HG03521 (cell line): Measurements from ENCODE around the gene ANKAR.
"Not testable (repeated sequence)": the region's sequence is repeated elsewhere in the genome, so short reads cannot be mapped to it uniquely, and the experiment has no call there.

Experiments used
- ATAC-seq: cut with Tn5 transposase; IDR thresholded peaks from one replicate; pipeline ENCODE4 v1.9.1; 2021; ENCODE audit warnings: mild to moderate bottlenecking, moderate library complexity; ENCODE audit not compliant: unreplicated experiment

The ANKAR gene

DNA sequence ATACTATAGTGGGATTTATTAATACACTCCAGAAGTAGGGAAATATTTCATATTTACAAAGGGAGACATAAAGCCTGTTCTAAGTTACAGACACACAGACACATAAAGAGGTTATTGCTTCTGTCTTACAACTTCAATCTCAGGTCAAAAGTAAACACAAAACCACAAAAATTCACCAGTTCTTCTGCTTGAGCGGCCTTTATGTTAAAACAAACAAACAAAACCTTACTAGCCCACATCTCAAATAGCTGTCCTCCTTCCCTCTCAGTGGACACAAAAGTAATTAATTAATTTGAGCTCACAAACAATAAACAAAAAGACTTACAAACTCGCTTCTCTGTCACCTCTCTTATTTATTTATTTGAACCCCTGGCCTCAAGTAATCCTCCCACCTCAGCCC, 14.7 kb upstream of the ANKAR start:
- no peak for ATAC-seq

DNA sequence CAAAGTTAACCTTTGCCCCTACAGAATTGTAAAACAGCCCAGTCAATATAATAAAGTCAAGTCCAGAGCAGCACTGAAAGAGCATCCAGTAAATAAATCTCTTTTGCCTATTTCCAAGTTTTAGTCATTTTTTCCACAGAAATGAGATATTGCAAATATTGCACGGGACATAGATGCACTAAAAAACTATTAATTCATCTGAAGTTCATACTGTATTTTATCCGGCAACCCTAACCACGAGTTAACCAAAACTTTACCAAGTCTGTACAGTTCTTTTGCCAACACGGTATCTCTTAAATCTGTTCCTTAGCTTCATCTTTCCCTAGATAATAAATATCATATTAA, 13.7 kb upstream of the ANKAR start:
- no peak for ATAC-seq

DNA sequence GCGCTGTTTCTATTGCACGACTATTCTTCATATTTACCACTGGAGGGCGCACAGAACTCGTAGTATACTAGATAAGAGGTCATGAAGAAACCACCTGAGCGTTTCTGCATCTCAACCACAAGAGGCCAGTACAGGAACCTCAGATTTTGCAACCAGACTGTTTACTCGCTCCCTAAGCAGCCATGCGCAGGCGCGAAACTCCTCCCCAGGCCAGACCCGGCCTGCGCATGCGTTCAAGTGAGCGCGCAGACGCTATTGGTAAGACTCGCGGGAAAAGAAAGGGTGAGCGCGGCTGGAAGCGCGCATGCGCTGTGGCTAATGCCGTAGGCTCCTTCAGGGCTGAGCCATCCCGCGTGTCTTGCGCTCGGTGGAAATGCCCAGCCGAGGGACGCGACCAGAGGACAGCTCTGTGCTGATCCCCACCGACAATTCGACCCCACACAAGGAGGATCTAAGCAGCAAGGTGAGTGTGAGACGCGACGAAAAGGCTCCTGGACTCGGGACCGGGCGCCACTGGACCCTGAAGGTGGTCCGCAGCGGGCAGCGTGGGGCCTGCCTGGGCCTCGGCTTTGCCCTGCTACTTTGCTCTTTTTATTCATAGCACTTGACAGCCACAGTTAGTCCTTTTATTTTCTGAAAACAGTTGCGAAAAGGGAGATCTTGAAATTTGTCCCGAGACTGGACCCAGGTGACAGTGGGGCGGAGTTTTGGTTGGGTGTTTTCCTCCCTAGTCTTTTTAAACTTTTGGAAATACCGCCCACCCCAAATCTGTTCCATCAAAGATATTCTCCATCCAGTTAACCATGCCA, 13.1 kb upstream of the ANKAR start, which contains the start of gene ASNSD1:
ASNSD1 (plus strand) TSS at position 312 of the 809 bp plus-strand sequence. CDS start 4,674 bp downstream, outside the sequence.
- peak; percentile 95 for ATAC-seq

DNA sequence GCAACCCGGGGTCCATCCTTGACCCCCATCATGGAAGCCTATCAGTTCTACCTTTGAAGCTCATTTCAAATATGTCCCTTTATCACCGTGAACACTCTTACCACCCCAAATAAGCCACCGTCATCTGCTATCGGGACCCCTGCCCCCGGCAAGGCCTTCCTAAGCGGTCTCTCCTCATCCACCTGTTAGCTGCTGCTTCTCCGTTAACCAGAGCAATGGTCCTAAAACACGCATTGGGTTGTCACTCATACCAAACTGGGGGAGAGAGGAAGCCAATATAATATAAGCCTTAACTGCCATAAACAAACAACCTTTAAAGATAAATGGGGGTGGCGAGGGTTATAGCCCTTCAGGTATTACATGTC, 12.5 kb upstream of the ANKAR start:
- ATAC-seq: no peak

DNA sequence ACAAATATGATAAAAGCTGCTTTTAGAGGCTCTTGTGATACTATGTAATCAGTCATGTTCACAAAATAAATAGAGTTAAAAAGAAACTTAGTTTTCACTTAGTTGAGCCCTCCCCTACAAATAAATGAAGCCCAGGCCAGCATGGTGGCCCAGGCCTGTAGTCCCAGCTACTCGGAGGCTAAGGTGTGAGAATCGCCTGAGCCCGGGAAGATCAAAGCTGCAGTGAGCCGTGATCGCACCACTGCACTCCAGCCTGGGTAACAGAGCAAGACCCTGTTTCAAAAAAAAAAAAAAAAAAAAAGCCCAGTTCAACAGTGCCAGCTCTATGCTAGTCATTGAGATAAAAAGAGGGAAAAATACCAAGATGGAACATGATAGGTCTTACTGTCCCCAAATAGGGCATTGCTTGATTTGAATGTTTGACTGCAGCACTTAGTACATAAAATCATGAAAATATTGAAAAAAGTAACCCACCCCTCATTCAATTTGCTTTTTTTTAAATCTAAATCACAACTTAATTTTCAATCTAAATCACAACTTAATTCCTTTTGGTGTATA, 11.7 kb upstream of the ANKAR start:
- no peak for ATAC-seq

DNA sequence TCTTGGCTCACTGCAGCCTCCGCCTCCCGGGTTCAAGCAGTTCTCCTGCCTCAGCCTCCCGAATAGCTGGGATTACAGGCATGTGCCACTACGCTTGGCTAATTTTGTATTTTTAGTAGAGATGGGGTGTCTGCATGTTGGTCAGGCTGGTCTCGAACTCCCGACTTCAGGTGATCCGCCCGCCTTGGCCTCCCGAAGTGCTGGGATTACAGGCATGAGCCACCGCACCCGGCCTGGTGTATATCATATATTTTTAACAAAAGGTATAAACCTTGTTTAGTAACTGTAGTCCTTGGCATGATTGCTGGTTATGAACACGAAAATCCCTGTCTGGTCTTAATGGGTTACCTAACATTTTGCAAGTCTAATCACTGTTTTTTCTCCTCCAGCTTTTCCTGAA, 11.2 kb upstream of the ANKAR start:
- not testable (repeated sequence) for ATAC-seq

DNA sequence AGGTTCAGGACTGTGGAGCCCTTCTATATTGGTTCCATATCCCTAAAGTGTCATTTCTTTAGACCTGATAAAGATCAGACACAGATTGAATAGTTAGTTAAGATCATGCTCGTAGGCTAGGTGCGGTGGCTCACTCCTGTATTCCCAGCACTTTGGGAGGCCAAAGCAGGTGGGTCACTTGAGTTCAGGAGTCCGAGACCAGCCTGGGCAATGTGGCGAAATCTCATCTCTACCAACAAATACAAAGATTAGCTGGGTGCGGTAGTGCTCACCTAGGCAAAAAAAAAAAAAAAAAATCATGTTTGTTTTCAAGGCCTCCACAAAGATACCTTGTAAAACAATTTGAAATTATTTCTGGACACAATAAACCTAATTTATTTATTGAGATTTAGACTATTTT, 4.6 kb upstream of the ANKAR start:
- ATAC-seq: no peak

DNA sequence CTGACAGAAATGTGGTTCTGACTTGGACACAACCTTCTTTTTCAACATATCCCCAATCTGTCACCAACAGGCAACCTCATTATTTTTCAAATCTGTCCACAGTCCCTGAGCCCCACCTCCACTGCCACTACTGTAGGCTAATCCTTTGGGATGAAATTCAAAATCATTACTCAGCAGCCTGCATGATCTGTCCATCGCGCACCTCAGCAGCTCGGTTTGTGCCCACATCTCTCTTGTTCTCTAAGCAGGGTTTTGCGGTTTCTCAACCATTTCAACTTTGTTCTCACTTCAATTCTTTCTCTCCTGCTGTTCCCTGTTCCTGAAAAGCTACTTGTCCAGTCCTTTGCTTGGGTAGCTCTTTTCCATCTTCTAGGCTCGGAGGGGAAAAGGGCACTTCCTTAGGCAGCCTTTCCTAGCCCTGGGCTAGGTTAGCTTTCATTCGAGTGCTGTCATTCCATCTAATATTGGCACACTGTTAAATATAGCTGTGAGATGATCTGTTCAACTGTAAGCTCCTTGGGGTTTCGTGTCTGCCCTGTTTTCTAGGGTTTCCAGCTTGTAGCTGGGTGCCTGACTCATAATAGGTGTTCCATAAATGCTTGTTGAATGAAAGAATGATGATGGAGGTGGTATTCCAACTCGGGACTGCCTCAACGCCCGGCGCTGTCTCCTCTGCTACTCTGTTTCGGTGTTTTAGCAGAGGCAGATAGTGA, 653 bp upstream of the ANKAR start:
- peak; percentile 3 for ATAC-seq

DNA sequence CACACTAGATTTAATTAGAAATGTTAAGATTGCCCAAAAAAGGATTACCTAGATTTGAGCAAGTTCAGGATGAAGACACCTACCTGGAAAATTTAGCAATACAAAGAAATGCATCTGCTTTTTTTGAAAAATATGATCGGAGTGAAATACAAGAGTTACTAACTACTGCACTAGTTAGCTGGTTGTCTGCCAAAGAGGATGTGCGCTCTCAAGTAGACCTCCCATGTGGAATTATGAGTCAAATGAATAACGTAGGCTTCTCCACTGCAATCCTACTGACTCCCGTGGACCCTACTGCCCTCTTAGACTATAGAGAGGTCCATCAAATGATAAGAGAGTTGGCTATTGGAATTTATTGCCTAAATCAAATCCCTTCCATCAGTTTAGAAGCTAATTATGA, 2.0 kb downstream of the ANKAR start:
- no peak for ATAC-seq

DNA sequence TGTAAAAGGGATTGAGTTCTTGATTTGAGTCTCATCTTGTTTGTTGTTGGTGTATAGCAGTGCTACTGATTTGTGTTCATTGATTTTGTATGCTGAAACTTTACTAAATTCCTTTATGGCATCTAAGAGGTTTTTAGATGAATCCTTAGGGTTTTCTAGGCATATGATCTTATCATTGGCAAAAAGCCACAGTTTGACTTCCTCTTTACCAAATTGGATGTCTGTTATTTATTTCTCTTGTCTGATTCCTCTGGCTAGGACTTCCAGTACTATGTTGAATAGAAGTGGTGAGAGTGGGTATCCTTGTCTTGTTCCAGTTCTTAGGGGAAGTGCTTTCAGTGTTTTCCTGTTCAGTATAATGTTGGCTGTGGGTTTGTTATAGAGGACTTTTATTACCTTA, 4.8 kb downstream of the ANKAR start:
- ATAC-seq: no peak

DNA sequence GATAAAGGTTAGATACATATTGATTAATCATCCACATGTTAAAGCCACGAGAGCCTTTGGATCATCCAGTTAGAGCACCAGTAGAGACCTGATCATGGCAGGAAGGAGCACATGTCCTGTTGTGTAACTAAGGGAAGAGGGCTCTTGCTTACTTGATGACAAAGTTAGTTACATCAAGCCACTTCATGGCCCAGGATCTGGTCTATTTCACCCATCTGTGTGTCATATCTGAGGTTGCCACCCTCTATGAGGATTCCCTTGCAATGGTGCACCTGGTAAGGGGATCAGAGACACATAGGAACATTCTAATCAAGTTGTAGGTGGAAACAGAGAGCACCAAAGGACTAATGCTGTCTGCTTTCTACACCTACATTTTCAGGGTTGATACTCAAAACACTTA, 6.7 kb downstream of the ANKAR start:
- no peak for ATAC-seq

DNA sequence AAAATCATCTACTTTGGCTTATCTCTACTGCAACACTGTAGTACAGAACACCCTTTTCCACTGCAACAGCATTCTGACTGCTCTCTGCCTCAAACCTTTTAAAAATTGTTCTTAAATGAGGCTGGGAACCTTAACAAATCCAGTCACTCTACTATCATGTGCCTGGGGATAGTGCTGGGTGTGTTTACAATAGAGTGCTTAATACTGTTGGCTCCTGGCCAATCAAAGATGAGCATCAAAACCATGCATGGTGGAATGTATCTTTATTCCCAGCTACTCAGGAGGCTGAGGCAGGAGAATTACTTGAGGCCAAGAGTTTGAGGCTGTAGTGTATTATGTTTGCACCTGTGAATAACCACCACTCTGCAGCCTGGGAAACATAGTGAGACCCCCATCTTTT, 7.4 kb downstream of the ANKAR start:
- no peak for ATAC-seq

DNA sequence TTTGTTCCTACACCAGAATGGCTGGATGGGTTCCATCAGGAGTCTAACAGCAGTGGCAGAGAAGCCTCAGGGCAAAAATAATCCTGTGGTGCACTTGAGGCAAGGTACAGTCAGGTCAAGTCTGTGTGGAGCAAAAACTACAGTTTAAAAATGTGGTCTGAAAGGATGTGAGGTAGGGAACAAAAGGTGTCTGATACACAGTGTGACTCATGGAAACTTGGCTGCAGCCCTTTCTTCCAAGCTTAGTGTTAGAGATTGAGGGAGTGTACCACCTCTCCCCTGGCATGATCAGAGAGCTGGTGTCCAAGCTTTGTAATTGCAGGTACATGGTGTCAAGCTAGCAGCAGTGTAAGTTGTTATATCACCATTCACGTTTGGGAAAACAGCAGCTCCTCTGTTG, 8.9 kb downstream of the ANKAR start:
- ATAC-seq: no peak

DNA sequence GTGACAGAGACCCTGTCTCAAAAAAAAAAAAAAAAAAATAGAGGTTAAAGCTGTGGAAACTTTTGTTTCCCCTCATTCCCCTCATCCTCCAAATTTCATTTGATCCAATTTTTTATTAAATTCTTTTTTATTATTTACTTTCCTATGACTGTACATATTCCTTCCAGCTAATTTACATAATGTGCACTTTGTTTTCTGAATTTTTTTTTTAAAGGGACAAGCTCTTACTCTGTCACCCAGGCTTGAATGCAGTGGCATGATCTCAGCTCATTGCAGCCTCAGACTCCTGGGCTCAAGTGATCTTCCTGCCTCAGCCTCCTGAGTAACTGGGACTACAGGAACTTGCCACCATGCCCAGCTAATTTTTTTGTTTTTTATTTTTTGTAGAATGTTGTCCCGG, 10.3 kb downstream of the ANKAR start:
- ATAC-seq: no peak

DNA sequence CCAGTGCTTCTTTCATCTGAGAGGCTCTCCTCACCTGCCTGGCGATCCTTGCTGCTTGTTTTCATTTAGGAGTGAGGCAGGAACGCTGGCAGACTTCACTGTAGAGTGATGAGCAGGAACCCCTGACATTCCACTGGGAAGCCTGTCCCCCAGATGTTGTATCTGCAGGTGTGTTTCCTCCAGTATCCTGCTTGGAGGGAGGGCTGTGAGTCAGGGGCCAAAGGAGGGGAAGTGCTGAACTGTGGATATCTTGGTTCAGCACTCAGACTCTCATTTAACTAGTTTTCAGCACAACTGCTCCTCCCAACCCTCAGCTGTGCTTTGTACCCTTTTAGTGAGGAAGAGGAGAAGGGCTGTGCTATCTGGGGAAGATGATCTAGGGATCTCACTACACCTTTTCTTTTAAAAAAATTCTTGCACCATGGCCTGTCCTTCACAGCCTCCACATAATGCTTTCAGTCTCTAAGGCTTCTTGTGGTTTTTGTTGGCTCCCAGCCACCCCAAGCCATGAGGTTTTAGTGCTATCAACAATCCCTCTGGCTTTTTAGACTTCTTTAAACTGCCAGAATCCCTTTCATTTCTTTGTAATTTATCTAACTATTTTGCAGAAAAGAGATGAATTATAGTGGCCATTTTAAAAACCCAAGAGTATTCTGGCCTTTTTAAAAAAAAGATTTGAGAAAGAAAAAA, 11.2 kb downstream of the ANKAR start:
- ATAC-seq: no peak

DNA sequence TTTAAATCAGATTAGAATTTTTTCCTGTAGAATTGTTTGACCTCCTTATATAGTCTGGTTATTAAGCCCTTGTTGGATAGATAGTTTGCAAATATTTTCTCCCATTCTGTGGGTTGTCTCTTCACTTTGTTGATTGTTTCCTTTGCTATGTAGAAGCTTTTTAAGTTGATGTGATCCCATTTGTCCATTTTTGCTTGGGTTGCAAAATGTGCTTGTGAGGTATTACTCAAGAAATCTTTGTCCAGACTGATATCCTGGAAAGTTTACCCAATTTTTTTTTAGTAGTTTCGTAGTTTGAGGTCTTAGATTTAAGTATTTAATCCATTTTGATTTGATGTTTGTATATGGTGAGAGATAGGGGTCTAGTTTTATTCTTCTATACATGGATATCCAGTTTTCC, 13.3 kb downstream of the ANKAR start:
- not testable (repeated sequence) for ATAC-seq

DNA sequence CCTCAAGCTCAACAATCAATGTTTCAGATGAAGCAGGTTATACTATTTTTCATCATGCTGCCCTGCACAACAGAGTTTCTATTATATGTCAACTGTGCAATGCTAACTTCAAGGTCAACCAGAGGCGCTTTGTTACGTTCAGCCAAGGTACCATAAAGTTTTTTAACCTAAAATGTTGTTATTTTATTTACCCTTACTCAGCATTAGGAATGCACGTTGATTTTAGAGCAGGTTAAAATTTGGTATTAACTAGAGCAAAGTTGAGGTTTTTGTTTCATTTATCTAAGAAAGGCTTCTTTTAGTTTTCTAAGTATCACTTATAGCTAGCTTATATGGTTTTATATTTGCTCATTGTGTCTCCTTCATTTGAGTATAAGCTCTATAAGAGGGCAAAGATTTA, 21.8 kb downstream of the ANKAR start:
- ATAC-seq: no peak

DNA sequence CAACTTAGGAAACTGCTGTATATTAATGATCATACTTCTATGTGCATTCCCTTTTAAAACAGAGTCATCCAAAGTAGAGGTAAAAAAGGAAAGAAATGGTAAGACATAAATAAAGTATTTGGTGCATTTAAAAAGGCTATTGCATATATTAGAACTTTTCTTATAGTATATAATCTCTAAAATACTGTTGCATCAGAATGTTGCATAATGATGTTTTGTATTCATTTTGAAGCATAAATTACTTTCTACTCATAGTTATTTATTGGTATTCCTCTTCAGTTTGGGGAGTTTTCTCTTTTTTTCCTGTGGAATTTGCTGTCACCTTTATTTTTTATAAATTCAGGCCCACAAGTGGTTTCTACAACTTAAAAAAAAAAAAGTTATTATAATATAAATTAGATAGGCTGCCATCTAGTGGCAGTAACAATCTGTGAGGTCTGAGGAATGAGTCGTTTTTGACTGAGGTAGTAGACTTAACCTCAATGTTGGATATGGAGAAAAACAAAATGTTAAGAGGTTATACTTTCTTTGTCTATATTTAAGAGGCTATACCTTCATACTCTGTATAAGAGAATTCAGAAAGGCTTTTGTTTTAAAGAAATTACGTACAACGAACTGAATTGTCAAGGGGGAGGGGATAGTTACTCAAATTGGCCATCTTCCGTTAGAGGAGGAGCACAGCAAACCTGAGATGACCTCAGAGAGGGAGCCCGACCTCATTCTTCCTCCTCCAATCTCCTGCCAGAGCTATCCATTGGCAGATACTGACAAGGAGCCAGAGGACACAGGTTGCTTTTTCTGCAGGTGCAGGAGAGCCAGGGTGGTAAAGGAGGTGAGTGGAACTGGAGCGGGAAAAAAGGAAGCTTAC, 23.8 kb downstream of the ANKAR start:
- ATAC-seq: no peak

DNA sequence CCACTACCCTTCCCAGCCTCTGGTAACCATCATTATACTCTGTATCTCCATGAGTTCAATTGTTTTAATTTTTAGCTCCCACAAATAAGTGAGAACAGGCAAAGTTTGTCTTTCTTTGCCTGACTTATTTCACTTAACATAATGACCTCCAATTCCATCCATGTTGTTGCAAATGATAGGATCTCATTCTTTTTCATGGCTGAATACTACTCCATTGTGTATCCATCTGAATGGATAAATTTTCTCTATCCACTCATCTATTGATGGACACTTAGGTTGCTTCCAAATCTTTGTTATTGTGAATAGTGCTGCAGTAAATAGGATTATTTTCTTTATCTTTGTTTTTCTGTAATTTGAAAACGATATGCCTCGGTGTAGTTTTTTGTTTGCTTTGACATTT, 26.2 kb downstream of the ANKAR start:
- no peak for ATAC-seq

DNA sequence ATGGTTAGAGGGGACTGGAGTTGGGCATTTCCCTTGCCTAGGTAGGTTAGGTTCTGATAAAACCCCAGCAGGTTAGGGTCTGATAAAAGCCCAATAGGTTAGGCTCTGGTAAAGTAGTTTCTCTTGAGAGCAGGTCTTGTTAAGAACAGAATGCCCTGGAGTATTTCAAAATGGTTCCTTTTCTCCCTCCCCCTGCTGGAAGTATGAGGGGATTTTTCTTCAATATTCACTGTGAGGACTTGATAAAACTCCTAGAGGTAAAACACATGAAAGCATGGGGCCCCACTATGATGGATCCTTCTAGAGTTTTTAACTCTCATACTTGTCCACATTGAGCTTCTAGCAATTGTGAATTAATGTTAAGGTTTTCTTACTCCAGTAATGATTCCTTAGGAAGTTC, 27.6 kb downstream of the ANKAR start:
- no peak for ATAC-seq
